ENCODE results near the gene RAB31. TPM values are rescaled to one million over a fixed set of nuclear protein-coding genes. Genes with fewer than 3 reads are reported as not detected.

RAB31 gene
- polyA plus RNA-seq, 1 donor from 2014 or later, result 16.3 TPM

DNA sequence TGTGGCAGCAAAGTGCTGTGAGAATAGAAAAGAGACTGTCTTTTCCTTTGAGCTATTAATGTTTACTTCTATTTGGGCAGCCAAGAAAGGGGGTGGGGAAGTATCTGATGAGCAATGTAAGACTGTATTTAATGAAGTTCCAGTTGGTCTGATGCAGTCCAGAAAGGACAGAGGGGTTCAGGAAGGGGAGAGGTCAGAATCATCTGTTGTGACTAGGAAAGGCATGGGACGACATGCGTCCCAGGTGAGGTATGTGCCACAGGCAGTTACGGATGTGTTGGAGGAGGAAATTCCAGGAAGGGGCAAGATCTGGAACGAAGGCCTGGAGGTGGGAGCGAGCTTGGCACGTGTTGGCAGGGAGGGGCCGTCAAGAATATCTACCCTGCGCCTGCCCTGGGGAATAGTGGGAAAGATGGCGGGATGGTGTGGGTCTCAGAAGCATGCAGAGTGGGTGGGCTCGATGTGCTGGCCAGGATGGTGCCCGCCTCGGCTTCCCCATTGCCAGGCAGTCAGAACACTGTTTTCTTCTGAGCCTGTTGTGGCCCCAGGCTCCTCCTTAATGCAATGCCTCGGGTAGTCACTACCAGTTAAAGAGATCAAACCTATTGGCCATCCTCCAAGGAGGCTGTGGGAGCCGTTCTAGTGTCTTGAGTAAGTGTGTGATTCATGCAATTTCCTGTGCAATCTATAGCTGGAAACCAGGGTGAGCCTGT, 119.8 kb downstream of the RAB31 start:
- no peaks in the 10 kb centered on the region for H4K20me1 ChIP-seq (ENCODE audit: insufficient read depth)
- no peaks in the 10 kb centered on the region for H3K27me3 ChIP-seq (ENCODE audit: insufficient read depth, low read depth, low read length)
- no peak for TF ChIP-seq MXI1 (conservative IDR thresholded peaks at IDR 0.05; ENCODE audit: poor library complexity, severe bottlenecking)
- no peak for TF ChIP-seq CTCF (IDR thresholded peaks at IDR 0.05; ENCODE audit: poor library complexity, severe bottlenecking)
- TF ChIP-seq EZH2 (IDR thresholded peaks at IDR 0.05; ENCODE audit: borderline replicate concordance, insufficient read depth, low read length, poor library complexity, severe bottlenecking), result no peak
- TF ChIP-seq TAF1 (IDR thresholded peaks at IDR 0.05; ENCODE audit: low read depth), result no peak
- no peak for TF ChIP-seq SMC3 (conservative IDR thresholded peaks at IDR 0.05; ENCODE audit: poor library complexity)
- TF ChIP-seq POLR2AphosphoS5 (IDR thresholded peaks at IDR 0.05), result no peak
- TF ChIP-seq, protein P1, sequence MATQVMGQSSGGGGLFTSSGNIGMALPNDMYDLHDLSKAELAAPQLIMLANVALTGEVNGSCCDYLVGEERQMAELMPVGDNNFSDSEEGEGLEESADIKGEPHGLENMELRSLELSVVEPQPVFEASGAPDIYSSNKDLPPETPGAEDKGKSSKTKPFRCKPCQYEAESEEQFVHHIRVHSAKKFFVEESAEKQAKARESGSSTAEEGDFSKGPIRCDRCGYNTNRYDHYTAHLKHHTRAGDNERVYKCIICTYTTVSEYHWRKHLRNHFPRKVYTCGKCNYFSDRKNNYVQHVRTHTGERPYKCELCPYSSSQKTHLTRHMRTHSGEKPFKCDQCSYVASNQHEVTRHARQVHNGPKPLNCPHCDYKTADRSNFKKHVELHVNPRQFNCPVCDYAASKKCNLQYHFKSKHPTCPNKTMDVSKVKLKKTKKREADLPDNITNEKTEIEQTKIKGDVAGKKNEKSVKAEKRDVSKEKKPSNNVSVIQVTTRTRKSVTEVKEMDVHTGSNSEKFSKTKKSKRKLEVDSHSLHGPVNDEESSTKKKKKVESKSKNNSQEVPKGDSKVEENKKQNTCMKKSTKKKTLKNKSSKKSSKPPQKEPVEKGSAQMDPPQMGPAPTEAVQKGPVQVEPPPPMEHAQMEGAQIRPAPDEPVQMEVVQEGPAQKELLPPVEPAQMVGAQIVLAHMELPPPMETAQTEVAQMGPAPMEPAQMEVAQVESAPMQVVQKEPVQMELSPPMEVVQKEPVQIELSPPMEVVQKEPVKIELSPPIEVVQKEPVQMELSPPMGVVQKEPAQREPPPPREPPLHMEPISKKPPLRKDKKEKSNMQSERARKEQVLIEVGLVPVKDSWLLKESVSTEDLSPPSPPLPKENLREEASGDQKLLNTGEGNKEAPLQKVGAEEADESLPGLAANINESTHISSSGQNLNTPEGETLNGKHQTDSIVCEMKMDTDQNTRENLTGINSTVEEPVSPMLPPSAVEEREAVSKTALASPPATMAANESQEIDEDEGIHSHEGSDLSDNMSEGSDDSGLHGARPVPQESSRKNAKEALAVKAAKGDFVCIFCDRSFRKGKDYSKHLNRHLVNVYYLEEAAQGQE (IDR thresholded peaks at IDR 0.05; ENCODE audit: borderline replicate concordance), result no peak
- TF ChIP-seq RAD21 (conservative IDR thresholded peaks at IDR 0.05), result no peak
- TF ChIP-seq EP300 (conservative IDR thresholded peaks at IDR 0.05; ENCODE audit: poor library complexity, severe bottlenecking), result no peak
- H3K27ac ChIP-seq (ENCODE audit: low read length), result no peak overlapping the region
- no peak overlapping the region for H3K9ac ChIP-seq (ENCODE audit: low read length)
- H2AFZ ChIP-seq (ENCODE audit: low read depth, low read length), result no peak overlapping the region
- no peaks in the 10 kb centered on the region for H3K36me3 ChIP-seq (ENCODE audit: insufficient read depth, low read length)
- no peaks in the 10 kb centered on the region for H3F3A ChIP-seq (ENCODE audit: insufficient read depth, low read length, poor library complexity, severe bottlenecking)
- no peaks in the 10 kb centered on the region for H3K79me2 ChIP-seq (replicated peaks; ENCODE audit: insufficient read depth, low read length)
- no peaks in the 10 kb centered on the region for H3K9me3 ChIP-seq (ENCODE audit: low read length)
- H3K4me2 ChIP-seq (ENCODE audit: low read length), result no peak overlapping the region
- H3K4me3 ChIP-seq (ENCODE audit: low read length), result no peak overlapping the region
- H3K9me2 ChIP-seq (ENCODE audit: insufficient read depth, low read length), result no peaks in the 10 kb centered on the region

- Histone ChIP-seq H3K27me3 (ENCODE audit: insufficient read depth, low read depth, low read length) (no peaks in the 10 kb centered on the region), H3F3A (ENCODE audit: insufficient read depth, low read length, poor library complexity, severe bottlenecking) (no peaks in the 10 kb centered on the region), H3K9me2 (ENCODE audit: insufficient read depth, low read length) (no peaks in the 10 kb centered on the region), H3K4me2 (ENCODE audit: low read length) (no peak overlapping the region), H3K9me3 (ENCODE audit: low read length) (no peaks in the 10 kb centered on the region), H3K9ac (ENCODE audit: low read length) (no peak overlapping the region), H3K79me2 (replicated peaks; ENCODE audit: insufficient read depth, low read length) (no peaks in the 10 kb centered on the region), H3K36me3 (ENCODE audit: insufficient read depth, low read length) (no peaks in the 10 kb centered on the region), H3K27ac (ENCODE audit: low read length) (no peak overlapping the region), H4K20me1 (ENCODE audit: insufficient read depth) (no peaks in the 10 kb centered on the region), H2AFZ (ENCODE audit: low read depth, low read length) (no peak overlapping the region), H3K4me3 (ENCODE audit: low read length) (no peak overlapping the region)
- TF ChIP-seq MXI1 (conservative IDR thresholded peaks at IDR 0.05; ENCODE audit: poor library complexity, severe bottlenecking) (no peak), RAD21 (conservative IDR thresholded peaks at IDR 0.05) (no peak), EZH2 (IDR thresholded peaks at IDR 0.05; ENCODE audit: borderline replicate concordance, insufficient read depth, low read length, poor library complexity, severe bottlenecking) (no peak), TAF1 (IDR thresholded peaks at IDR 0.05; ENCODE audit: low read depth) (no peak), EP300 (conservative IDR thresholded peaks at IDR 0.05; ENCODE audit: poor library complexity, severe bottlenecking) (no peak), SMC3 (conservative IDR thresholded peaks at IDR 0.05; ENCODE audit: poor library complexity) (no peak), POLR2AphosphoS5 (IDR thresholded peaks at IDR 0.05) (no peak), CTCF (IDR thresholded peaks at IDR 0.05; ENCODE audit: poor library complexity, severe bottlenecking) (no peak)
- TF ChIP-seq, protein P1 (IDR thresholded peaks at IDR 0.05; ENCODE audit: borderline replicate concordance), result no peak
These were observed 120.7 kb downstream of the RAB31 start for GRCh38 chr18:9828506-9829396.

Measured in neural cell (in vitro differentiated cells).